Measurements from ENCODE around the gene PRKCD. TPM values are rescaled to one million over a fixed set of nuclear protein-coding genes. Genes with fewer than 3 reads are reported as not detected.

PRKCD gene
- total RNA-seq, 2 experiments from 2014 or later, result 13.3 to 108 TPM

DNA sequence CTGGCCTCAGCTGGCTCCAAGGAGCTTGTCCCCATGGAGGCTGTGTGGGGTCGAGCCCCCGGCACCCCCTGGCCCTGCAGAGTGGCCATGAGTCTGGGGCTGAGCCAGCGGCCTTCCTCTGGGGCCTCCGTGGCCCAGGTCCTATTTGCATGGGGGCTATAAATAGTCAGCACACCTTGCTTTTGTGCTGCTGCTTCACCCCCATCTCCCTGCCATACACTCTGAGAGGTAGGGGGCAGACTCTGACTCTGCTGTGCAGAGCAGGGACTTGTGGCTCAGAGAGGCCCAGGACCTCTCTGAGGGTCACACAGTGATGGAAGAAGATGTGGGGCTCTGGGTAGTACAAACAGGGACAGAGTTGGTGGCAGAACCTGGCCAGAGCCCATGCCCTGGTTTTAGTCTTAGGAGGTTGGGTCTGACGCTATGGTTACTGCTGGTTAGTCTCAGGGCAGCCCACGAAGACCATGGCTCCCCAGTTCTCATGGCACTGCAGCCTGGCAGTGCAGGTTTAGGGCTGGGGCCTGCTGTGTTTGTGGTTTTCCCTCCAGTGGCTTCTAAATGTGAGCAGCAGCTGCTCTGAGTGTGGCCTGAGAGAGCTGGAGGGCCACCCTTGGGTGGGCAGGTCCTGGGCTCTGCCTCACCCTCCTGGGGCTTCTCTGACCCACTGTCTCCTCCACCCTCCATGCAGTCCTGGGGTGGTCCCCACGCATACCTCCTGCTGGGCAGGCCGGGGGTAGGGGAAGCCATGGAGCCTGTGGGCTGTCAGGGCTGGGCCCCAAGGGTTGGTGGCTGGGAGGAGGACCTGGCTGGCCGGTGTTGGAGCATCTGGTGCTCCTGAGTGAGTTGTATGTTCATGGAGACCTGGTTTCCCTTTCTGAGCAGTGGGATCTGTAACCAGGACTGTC is 13.6 kb downstream of the PRKCD start:
- Histone ChIP-seq H3K9me2 (ENCODE audit: insufficient read depth, low read length) (no peaks in the 10 kb centered on the region), H2AFZ (ENCODE audit: low read length) (no peak overlapping the region), H3K4me2 (ENCODE audit: low read length) (peak overlapping the region; percentile 91), H3K27ac (ENCODE audit: low read depth, low read length, poor library complexity, severe bottlenecking) (peak overlapping the region; percentile 94), H3K9me3 (ENCODE audit: low read length) (no peaks in the 10 kb centered on the region), H3K4me1 (ENCODE audit: insufficient read depth, low read length, poor library complexity, severe bottlenecking) (peaks cover 98% of the 10 kb centered on the region), H3K36me3 (ENCODE audit: insufficient read depth, low read length) (peaks cover 80% of the 10 kb centered on the region), H3K79me2 (ENCODE audit: insufficient read depth, low read depth, low read length) (peaks cover 86% of the 10 kb centered on the region), H3K4me3 (ENCODE audit: low read depth, low read length, poor library complexity, severe bottlenecking) (peak overlapping the region; percentile 44), H4K20me1 (ENCODE audit: insufficient read depth, low read length) (no peaks in the 10 kb centered on the region)
- TF ChIP-seq CTCF (conservative IDR thresholded peaks at IDR 0.05; ENCODE audit: low read length) (peak; percentile 73), EZH2phosphoT487 (IDR thresholded peaks at IDR 0.05; ENCODE audit: borderline replicate concordance, low read depth, low read length) (no peak)
- no TSS peak for BruUV-seq (replicated peaks)
- CTCF ChIA-PET (ENCODE audit: unreplicated experiment), result interaction anchor here (0.7 to 1.7 kb wide), 3 partner anchors 8 to 23 kb away, joined by 3 to 9 read pairs (median 5); no protein-coding TSS in a partner anchor
- POLR2A ChIA-PET, result interaction anchor here (0.7 to 3.8 kb wide), 6 partner anchors 14 to 40 kb away, joined by 3 to 10 read pairs (median 4); no protein-coding TSS in a partner anchor
- peak; percentile 89 for DNase-seq (ENCODE audit: low spot score)
- intact Hi-C loops (cut with micrococcal nuclease; ENCODE audit: unreplicated experiment), result loop anchor here (1.0 kb wide), 2 partner anchors 16 to 22 kb away; no protein-coding TSS in a partner anchor

DNA sequence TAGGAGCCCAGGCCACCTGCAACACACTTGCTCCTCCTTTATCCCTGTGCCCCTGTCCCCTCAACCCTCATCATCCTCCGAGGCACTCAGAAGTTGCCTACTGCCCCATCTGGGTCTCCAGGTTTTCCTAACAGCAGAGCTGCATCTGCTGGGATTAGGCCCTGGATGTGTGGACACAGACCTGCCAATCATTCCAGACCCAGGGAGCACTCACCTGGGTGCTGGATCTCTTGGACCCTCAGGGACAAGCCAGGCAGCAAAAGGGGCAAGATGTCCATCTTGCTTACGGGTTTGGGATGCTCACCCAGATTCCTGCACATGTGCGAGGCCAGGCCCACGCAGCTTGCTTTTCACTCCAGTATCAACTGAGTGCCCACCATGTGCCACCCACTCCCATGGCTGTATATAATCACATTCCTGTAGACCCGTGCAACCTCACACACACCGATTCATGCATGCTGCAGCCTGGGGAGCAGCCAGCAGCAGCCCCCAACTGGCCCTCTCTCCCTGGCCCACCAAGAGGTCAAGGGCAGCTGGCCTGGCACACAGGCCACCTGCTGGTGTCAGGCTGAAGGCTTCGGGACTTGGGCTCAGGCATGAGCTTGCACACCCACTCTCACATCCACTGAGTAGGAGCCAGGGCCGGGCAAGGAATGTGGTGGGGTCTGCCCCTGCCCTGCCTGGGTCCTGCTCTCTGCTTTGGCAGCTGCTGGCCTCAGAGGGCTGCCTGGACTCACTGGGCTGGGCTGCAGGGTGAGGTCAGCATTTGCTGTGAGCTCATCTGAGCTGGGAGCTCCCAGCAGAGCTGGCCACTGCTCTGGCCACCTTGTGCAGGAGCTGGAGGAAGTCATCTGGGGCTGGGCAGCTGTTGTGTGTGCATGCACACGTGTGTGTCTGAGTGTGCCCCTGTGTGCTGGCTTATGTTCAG is 14.9 kb downstream of the PRKCD start:
- peak overlapping the region; percentile 44 for H3K4me3 ChIP-seq (ENCODE audit: low read depth, low read length, poor library complexity, severe bottlenecking)
- ChIA-PET CTCF (ENCODE audit: unreplicated experiment) (interaction anchor here (0.8 to 1.1 kb wide), 2 partner anchors 11 to 17 kb away, joined by 3 to 4 read pairs; no protein-coding TSS in a partner anchor), POLR2A (interaction anchor here (0.5 to 1.3 kb wide), 4 partner anchors 8 to 212 kb away, joined by 3 to 4 read pairs (median 3); no protein-coding TSS in a partner anchor)
- peaks cover 78% of the 10 kb centered on the region for H3K36me3 ChIP-seq (ENCODE audit: insufficient read depth, low read length)
- H3K9me3 ChIP-seq (ENCODE audit: low read length), result no peaks in the 10 kb centered on the region
- peak overlapping the region; percentile 94 for H3K27ac ChIP-seq (ENCODE audit: low read depth, low read length, poor library complexity, severe bottlenecking)
- intact Hi-C loops (cut with micrococcal nuclease; ENCODE audit: unreplicated experiment), result no loop called here
- H4K20me1 ChIP-seq (ENCODE audit: insufficient read depth, low read length), result no peaks in the 10 kb centered on the region
- BruUV-seq (replicated peaks), result no TSS peak
- no peak overlapping the region for H2AFZ ChIP-seq (ENCODE audit: low read length)
- H3K9me2 ChIP-seq (ENCODE audit: insufficient read depth, low read length), result no peaks in the 10 kb centered on the region
- TF ChIP-seq CTCF (conservative IDR thresholded peaks at IDR 0.05; ENCODE audit: low read length), result 0 out of 2 replicates have a peak, but pooled peaks have one; percentile 25
- TF ChIP-seq EZH2phosphoT487 (IDR thresholded peaks at IDR 0.05; ENCODE audit: borderline replicate concordance, low read depth, low read length), result no peak
- H3K79me2 ChIP-seq (ENCODE audit: insufficient read depth, low read depth, low read length), result peaks cover 74% of the 10 kb centered on the region
- peak overlapping the region; percentile 91 for H3K4me2 ChIP-seq (ENCODE audit: low read length)
- peaks cover 98% of the 10 kb centered on the region for H3K4me1 ChIP-seq (ENCODE audit: insufficient read depth, low read length, poor library complexity, severe bottlenecking)
- no peak for DNase-seq (ENCODE audit: low spot score)
